Measurements from ENCODE around the gene SFXN3. TPM values are rescaled to one million over a fixed set of nuclear protein-coding genes. Genes with fewer than 3 reads are reported as not detected.

Gene SFXN3
- total and polyA plus RNA-seq, 2 of the 13 experiments (the other 11 are each of a cell fraction or from before 2014, with no cell fraction given) = 16.8 to 71.5 TPM

DNA sequence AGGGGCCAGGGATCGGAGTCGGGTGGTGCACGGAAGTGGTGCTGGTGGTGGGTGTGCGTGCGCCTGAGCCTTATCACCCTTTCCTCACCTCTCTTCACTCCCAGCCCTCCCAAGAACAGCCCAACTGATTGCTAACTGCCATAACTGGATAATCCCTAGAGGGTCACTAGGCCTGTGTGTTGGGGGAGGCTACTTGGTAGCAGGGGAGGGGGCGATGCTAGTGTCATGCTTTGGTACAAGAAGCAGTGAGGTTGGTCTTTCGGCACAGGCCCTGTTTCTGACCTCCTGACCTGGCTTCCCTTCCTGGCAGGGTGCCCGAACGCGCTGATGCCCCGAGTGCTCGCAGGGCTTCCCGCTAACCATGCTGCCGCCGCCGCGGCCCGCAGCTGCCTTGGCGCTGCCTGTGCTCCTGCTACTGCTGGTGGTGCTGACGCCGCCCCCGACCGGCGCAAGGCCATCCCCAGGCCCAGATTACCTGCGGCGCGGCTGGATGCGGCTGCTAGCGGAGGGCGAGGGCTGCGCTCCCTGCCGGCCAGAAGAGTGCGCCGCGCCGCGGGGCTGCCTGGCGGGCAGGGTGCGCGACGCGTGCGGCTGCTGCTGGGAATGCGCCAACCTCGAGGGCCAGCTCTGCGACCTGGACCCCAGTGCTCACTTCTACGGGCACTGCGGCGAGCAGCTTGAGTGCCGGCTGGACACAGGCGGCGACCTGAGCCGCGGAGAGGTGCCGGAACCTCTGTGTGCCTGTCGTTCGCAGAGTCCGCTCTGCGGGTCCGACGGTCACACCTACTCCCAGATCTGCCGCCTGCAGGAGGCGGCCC, 31.4 kb downstream of the SFXN3 start (continued):
- TF ChIP-seq TP53 (CRISPR knock-in tag; conservative IDR thresholded peaks at IDR 0.05) = no peak
- TF ChIP-seq ETV6 (CRISPR knock-in tag; conservative IDR thresholded peaks at IDR 0.05) = peak; percentile 91
- no peak for TF ChIP-seq MAFK (conservative IDR thresholded peaks at IDR 0.05 in 1 of 2, IDR thresholded peaks at IDR 0.05 in 1 of 2; ENCODE audit: low read length in 2 of 2)
- TF ChIP-seq SMC3 (IDR thresholded peaks at IDR 0.05; ENCODE audit: low read length) = no peak; the same call in 1 of the 2 replicates
- TF ChIP-seq ZNF614 (CRISPR knock-in tag; IDR thresholded peaks at IDR 0.05; ENCODE audit: borderline replicate concordance) = no peak
- TF ChIP-seq PLRG1 (conservative IDR thresholded peaks at IDR 0.05) = no peak
- TF ChIP-seq MTA1 (CRISPR knock-in tag; IDR thresholded peaks at IDR 0.05; ENCODE audit: borderline replicate concordance) = peak; percentile 91
- peak; percentile 97; the same call in 1 of the 2 replicates for TF ChIP-seq SRY (CRISPR knock-in tag; IDR thresholded peaks at IDR 0.05)
- TF ChIP-seq CREM (IDR thresholded peaks at IDR 0.05) = no peak
- no peak for TF ChIP-seq CREM (CRISPR knock-in tag; IDR thresholded peaks at IDR 0.05)
- no peak for TF ChIP-seq FOXK2 (IDR thresholded peaks at IDR 0.05)
- TF ChIP-seq, protein P1, sequence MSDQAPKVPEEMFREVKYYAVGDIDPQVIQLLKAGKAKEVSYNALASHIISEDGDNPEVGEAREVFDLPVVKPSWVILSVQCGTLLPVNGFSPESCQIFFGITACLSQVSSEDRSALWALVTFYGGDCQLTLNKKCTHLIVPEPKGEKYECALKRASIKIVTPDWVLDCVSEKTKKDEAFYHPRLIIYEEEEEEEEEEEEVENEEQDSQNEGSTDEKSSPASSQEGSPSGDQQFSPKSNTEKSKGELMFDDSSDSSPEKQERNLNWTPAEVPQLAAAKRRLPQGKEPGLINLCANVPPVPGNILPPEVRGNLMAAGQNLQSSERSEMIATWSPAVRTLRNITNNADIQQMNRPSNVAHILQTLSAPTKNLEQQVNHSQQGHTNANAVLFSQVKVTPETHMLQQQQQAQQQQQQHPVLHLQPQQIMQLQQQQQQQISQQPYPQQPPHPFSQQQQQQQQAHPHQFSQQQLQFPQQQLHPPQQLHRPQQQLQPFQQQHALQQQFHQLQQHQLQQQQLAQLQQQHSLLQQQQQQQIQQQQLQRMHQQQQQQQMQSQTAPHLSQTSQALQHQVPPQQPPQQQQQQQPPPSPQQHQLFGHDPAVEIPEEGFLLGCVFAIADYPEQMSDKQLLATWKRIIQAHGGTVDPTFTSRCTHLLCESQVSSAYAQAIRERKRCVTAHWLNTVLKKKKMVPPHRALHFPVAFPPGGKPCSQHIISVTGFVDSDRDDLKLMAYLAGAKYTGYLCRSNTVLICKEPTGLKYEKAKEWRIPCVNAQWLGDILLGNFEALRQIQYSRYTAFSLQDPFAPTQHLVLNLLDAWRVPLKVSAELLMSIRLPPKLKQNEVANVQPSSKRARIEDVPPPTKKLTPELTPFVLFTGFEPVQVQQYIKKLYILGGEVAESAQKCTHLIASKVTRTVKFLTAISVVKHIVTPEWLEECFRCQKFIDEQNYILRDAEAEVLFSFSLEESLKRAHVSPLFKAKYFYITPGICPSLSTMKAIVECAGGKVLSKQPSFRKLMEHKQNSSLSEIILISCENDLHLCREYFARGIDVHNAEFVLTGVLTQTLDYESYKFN (CRISPR knock-in tag; conservative IDR thresholded peaks at IDR 0.05) = peak; percentile 43; the same call in 1 of the 2 replicates
- peak; percentile 93 for TF ChIP-seq RBFOX2 (IDR thresholded peaks at IDR 0.05; ENCODE audit: low read depth, low read length)
- TF ChIP-seq TCF7L2 (IDR thresholded peaks at IDR 0.05; ENCODE audit: low read depth, low read length) = no peak
- peak; percentile 75; the same call in 1 of the 2 replicates for TF ChIP-seq ZSCAN12 (CRISPR knock-in tag; IDR thresholded peaks at IDR 0.05)
- TF ChIP-seq RORA (CRISPR knock-in tag; IDR thresholded peaks at IDR 0.05) = no peak
- TF ChIP-seq ZFP37 (CRISPR knock-in tag; IDR thresholded peaks at IDR 0.05; ENCODE audit: borderline replicate concordance) = no peak
- TF ChIP-seq, protein P2, sequence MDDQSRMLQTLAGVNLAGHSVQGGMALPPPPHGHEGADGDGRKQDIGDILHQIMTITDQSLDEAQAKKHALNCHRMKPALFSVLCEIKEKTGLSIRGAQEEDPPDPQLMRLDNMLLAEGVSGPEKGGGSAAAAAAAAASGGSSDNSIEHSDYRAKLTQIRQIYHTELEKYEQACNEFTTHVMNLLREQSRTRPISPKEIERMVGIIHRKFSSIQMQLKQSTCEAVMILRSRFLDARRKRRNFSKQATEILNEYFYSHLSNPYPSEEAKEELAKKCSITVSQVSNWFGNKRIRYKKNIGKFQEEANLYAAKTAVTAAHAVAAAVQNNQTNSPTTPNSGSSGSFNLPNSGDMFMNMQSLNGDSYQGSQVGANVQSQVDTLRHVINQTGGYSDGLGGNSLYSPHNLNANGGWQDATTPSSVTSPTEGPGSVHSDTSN (CRISPR knock-in tag; IDR thresholded peaks at IDR 0.05; ENCODE audit: borderline replicate concordance) = peak; percentile 85; the same call in 1 of the 2 replicates
- peak; percentile 43; the same call in 1 of the 2 replicates for TF ChIP-seq POLR2AphosphoS5 (IDR thresholded peaks at IDR 0.05; ENCODE audit: low read depth, low read length)
- no peak for TF ChIP-seq NFE2 (CRISPR knock-in tag; IDR thresholded peaks at IDR 0.05)
- TF ChIP-seq, protein P3, sequence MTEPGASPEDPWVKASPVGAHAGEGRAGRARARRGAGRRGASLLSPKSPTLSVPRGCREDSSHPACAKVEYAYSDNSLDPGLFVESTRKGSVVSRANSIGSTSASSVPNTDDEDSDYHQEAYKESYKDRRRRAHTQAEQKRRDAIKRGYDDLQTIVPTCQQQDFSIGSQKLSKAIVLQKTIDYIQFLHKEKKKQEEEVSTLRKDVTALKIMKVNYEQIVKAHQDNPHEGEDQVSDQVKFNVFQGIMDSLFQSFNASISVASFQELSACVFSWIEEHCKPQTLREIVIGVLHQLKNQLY (CRISPR knock-in tag; IDR thresholded peaks at IDR 0.05) = 0 out of 2 replicates have a peak, but pooled peaks have one; percentile 40
- TF ChIP-seq SSRP1 (CRISPR knock-in tag; IDR thresholded peaks at IDR 0.05) = no peak
- TF ChIP-seq CHCHD3 (CRISPR knock-in tag; IDR thresholded peaks at IDR 0.05) = peak; percentile 96
- no peak for TF ChIP-seq TGIF2 (CRISPR knock-in tag; IDR thresholded peaks at IDR 0.05)
- TF ChIP-seq PAF1 (CRISPR knock-in tag; IDR thresholded peaks at IDR 0.05) = no peak
- TF ChIP-seq YEATS2 (CRISPR knock-in tag; IDR thresholded peaks at IDR 0.05; ENCODE audit: borderline replicate concordance) = no peak
